Measurements from ENCODE around the gene ARL2BP. TPM values are rescaled to one million over a fixed set of nuclear protein-coding genes. Genes with fewer than 3 reads are reported as not detected.

Gene ARL2BP
- total and polyA plus RNA-seq, 2 of the 13 experiments (the other 11 are each of a cell fraction or from before 2014, with no cell fraction given) = 64.3 to 67.6 TPM

GRCh38 chr16:57279780-57280638, 35.0 kb downstream of the ARL2BP start (continued):
- TF ChIP-seq HNF1B (CRISPR knock-in tag; IDR thresholded peaks at IDR 0.05) (peak; percentile 99), HOXA9 (CRISPR knock-in tag; IDR thresholded peaks at IDR 0.05; ENCODE audit: borderline replicate concordance) (no peak), ZBTB38 (CRISPR knock-in tag; IDR thresholded peaks at IDR 0.05) (peak; percentile 81), GMEB2 (CRISPR knock-in tag; IDR thresholded peaks at IDR 0.05; ENCODE audit: low read depth) (0 out of 2 replicates have a peak, but pooled peaks have one; percentile 25), MNT (IDR thresholded peaks at IDR 0.05) (no peak), ATF7 (IDR thresholded peaks at IDR 0.05) (no peak), ATF7 (CRISPR knock-in tag; IDR thresholded peaks at IDR 0.05) (peak; percentile 76; the same call in 1 of the 2 replicates), FOXP4 (CRISPR knock-in tag; IDR thresholded peaks at IDR 0.05) (peak; percentile 98), MAZ (IDR thresholded peaks at IDR 0.05; ENCODE audit: borderline replicate concordance, low read depth, low read length) (peak; percentile 78), MAZ (CRISPR knock-in tag; IDR thresholded peaks at IDR 0.05; ENCODE audit: low read depth) (0 out of 2 replicates have a peak, but pooled peaks have one; percentile 67), HMG20A (CRISPR knock-in tag; IDR thresholded peaks at IDR 0.05; ENCODE audit: borderline replicate concordance) (peak; percentile 92; the same call in 1 of the 2 replicates), NAIF1 (CRISPR knock-in tag; IDR thresholded peaks at IDR 0.05; ENCODE audit: borderline replicate concordance) (peak; percentile 80; the same call in 1 of the 2 replicates), PHF5A (CRISPR knock-in tag; IDR thresholded peaks at IDR 0.05; ENCODE audit: low read depth, unreplicated experiment) (peak; percentile 98), ATF2 (CRISPR knock-in tag; IDR thresholded peaks at IDR 0.05) (peak; percentile 92), KLF12 (CRISPR knock-in tag; IDR thresholded peaks at IDR 0.05; ENCODE audit: borderline replicate concordance) (no peak), ZNF160 (CRISPR knock-in tag; IDR thresholded peaks at IDR 0.05) (peak; percentile 18; the same call in 1 of the 2 replicates), MIXL1 (CRISPR knock-in tag; IDR thresholded peaks at IDR 0.05) (peak; percentile 97), ZNF619 (CRISPR knock-in tag; IDR thresholded peaks at IDR 0.05) (no peak; the same call in 1 of the 2 replicates), ZNF772 (CRISPR knock-in tag; IDR thresholded peaks at IDR 0.05) (peak; percentile 87), ZBTB7B (CRISPR knock-in tag; IDR thresholded peaks at IDR 0.05) (peak; percentile 99), ZNF580 (CRISPR knock-in tag; IDR thresholded peaks at IDR 0.05; ENCODE audit: borderline replicate concordance, low read depth) (peak; percentile 84)
